ENCODE data around the gene ARHGAP24.
"Not testable (repeated sequence)": the region's sequence is repeated elsewhere in the genome, so short reads cannot be mapped to it uniquely, and the experiment has no call there.

The ARHGAP24 gene

DNA sequence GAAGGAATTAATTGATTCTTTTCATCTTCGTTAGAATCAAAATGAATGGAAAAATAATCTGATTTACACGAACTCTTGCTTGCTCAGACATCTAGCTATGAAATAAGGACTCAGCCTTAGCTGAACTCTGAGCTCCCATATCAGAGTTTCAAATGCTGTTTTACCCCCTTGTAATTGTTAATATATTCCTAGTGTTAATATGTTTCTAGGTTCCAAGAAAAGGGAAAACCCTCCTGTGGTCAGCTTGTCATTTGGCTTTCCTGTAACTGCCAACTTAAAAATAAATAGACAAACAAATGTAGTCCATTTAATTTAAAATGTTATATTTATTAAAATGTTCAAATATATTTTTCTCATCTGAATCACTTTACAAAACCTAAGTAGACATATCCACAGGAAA, 432.1 kb downstream of the ARHGAP24 start:
- H3K27ac ChIP-seq, result no peak overlapping the region
- TF ChIP-seq, protein P1, sequence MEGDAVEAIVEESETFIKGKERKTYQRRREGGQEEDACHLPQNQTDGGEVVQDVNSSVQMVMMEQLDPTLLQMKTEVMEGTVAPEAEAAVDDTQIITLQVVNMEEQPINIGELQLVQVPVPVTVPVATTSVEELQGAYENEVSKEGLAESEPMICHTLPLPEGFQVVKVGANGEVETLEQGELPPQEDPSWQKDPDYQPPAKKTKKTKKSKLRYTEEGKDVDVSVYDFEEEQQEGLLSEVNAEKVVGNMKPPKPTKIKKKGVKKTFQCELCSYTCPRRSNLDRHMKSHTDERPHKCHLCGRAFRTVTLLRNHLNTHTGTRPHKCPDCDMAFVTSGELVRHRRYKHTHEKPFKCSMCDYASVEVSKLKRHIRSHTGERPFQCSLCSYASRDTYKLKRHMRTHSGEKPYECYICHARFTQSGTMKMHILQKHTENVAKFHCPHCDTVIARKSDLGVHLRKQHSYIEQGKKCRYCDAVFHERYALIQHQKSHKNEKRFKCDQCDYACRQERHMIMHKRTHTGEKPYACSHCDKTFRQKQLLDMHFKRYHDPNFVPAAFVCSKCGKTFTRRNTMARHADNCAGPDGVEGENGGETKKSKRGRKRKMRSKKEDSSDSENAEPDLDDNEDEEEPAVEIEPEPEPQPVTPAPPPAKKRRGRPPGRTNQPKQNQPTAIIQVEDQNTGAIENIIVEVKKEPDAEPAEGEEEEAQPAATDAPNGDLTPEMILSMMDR (IDR thresholded peaks at IDR 0.05), result no peak
- no peak for TF ChIP-seq ZFX (IDR thresholded peaks at IDR 0.05; ENCODE audit: borderline replicate concordance)

DNA sequence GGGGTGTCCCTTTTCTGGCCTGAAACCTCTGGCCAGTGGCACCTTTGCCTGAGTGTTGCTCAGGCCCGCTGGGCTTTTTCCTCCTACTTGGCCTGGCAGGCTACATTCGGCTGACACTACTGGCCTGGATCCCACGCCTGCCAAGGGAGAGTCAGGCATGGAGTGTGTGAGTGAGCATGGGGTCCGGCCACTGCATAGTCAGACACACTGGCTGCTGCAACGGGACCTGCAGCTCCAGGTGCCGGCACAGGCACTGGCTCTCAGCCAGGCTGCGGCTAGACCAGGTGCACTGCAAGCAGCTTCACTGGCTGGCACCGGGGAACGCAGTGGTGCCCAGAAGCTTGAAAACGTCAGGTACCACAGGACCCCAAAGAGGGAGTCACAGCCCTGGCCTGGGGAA, 434.9 kb downstream of the ARHGAP24 start:
- TF ChIP-seq ZFX (IDR thresholded peaks at IDR 0.05; ENCODE audit: borderline replicate concordance), result no peak
- TF ChIP-seq, protein P1 (IDR thresholded peaks at IDR 0.05), result no peak
- no peak overlapping the region for H3K27ac ChIP-seq

DNA sequence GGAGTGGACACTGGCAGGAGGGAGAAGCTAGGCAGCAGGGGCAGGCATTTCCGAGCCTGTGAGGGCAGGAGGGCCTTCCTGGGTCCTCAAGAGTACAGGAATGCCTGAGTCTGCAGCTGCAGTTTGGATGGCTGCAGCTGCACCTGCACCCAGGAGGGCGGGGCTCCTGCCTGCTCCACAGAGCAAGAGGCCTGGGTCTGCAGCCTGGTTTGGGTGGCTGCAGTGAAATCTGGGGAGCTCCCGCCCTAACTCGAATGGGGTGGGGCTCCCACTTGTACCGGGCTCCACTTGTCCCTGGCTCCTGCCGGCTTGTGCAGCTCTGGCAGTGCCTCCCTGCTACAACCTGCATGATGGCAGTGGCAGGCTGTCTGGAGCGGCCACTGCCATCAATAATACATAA, 436.0 kb downstream of the ARHGAP24 start:
- no peak overlapping the region for H3K27ac ChIP-seq
- TF ChIP-seq, protein P1 (IDR thresholded peaks at IDR 0.05), result no peak
- no peak for TF ChIP-seq ZFX (IDR thresholded peaks at IDR 0.05; ENCODE audit: borderline replicate concordance)

DNA sequence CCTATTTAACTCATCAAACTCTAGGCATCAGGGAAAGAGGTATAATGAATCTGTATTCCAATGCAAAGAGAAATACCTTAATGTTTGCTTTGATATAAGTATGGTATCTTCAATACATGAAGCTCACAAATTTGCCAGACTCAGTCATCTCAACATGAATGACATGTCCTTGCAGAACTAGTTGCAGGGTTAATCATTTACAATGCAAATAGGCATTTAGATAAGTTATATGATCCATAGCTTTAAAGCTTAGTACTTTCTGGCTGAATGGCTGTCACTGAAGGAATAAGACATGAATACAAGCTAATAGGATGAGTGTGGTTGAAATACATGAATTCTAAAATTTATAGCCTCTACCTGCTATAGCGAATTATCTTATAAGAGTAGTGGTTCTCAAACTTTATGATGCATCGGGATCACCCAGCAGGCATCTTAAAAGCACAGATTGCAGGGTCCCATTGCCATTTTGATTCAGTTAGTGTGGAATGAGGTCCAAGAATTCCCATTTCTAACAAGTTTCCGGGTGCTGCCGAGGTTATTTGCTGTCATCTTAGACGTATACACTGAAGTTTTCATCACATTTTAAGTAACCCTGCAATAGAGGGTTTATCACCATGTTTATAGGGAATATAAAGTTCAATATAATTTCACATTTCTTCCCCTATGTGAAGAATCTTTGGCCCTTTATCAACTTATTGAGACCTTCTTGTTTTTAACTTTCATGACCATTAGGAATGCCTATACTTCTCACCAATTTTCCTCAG, 439.2 kb downstream of the ARHGAP24 start:
- TF ChIP-seq, protein P1 (IDR thresholded peaks at IDR 0.05), result no peak
- no peak for TF ChIP-seq ZFX (IDR thresholded peaks at IDR 0.05; ENCODE audit: borderline replicate concordance)
- H3K27ac ChIP-seq, result no peak overlapping the region

DNA sequence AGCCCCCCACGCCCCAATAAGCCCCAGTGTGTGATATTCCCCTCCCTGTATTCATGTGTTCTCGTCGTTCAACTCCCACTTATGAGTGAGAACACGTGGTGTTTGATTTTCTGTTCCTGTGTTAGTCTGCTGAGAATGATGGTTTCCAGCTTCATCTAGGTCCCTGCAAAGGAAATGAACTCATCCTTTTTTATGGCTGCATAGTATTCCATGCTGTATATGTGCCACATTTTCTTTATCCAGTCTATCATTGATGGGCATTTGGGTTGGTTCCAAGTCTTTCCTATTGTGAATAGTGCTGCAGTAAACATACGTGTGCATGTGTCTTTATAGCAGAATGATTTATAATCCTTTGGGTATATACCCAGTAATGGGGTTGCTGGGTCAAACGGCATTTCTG, 440.6 kb downstream of the ARHGAP24 start:
- not testable (repeated sequence) for H3K27ac ChIP-seq

DNA sequence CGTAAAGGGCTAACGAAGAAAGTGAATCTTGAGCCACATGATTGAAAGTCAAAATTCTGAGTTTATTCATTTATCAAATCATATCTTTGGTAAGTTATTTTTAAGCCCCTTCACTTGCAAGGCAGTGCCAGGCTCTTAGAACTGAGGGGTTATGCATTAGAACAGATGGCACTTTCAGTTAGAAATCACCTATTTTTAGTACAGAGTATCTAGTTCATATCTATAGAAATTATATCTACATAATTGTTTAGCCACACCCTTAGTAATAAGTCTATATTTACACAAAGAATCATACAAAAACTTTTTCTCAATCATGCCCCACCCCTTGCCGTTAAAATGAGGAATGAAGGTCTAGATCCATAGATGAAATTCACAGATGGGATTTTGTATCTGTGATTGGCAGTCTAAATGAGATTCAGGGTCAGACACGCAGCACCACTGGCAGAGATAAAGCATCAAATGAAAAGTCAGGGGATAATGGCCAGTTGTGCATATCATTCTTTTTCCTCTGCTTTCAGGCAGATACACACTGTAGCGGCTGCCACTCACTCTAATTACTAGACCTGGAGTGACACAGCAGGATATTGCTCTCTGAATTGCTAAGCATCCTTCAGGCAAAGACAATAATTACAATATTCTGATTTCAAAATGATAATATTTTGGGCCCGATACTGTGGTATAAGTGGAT, 444.4 kb downstream of the ARHGAP24 start:
- TF ChIP-seq, protein P1 (IDR thresholded peaks at IDR 0.05), result no peak
- no peak for TF ChIP-seq ZFX (IDR thresholded peaks at IDR 0.05; ENCODE audit: borderline replicate concordance)
- H3K27ac ChIP-seq, result no peak overlapping the region

DNA sequence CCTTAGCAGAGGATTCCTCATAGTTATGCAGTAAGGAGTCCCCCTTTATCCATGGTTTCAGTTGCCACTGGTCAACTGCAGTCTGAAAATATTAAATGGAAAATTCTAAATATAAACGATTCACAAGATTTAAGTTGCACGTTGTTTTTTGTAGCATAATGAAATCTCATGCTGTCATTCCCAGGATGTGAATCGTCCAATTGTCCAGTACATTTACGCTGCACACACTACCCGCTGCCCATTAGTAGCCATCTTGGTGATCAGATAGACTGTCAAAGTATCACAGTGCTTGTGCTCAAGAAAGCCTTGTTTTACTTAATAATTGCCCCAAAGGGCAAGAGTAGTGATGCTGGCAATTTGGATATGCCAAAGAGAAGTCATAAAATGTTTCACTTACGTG, 450.1 kb downstream of the ARHGAP24 start:
- H3K27ac ChIP-seq, result no peak overlapping the region
- no peak for TF ChIP-seq ZFX (IDR thresholded peaks at IDR 0.05; ENCODE audit: borderline replicate concordance)
- TF ChIP-seq, protein P1 (IDR thresholded peaks at IDR 0.05), result no peak

All from 22Rv1 (cell line).